HepG2 (cell line): Measurements from ENCODE around the gene RTN3. TPM values are rescaled to one million over a fixed set of nuclear protein-coding genes. Genes with fewer than 3 reads are reported as not detected.
A peak's percentile ranks its signal among the peaks of the same experiment; 100 is the strongest.

Experiments used
- BRCA1 ChIP-seq: sonication (generic); formaldehyde crosslinking; IDR thresholded peaks from 2 replicates; pipeline ENCODE4 v1.4.0; 2020; ENCODE audit warnings: missing genetic modification reagents
- FOXP1 ChIP-seq, 2 experiments: fragments of 450-650 bp in 1 of 2; IDR thresholded peaks; 2 replicates each; pipeline ENCODE4 v1.6.1; 2017 to 2018; ENCODE audit warnings: antibody characterized with exemption in 1 of 2
- HIVEP1 ChIP-seq: sonication (generic); formaldehyde crosslinking; IDR thresholded peaks from 2 replicates; pipeline ENCODE4 v1.4.0; 2020; ENCODE audit warnings: mild to moderate bottlenecking, missing genetic modification reagents
- KAT2B ChIP-seq: fragments of 150-350 bp; IDR thresholded peaks from 2 replicates; pipeline ENCODE4 v1.6.1; 2014; ENCODE audit warnings: low read depth, low read length, borderline replicate concordance
- KLF12 ChIP-seq: sonication (generic); formaldehyde crosslinking; IDR thresholded peaks from 2 replicates; pipeline ENCODE4 v1.4.0; 2020; ENCODE audit warnings: missing genetic modification reagents, borderline replicate concordance
- MEIS2 ChIP-seq: sonication (generic); formaldehyde crosslinking; IDR thresholded peaks from 2 replicates; pipeline ENCODE4 v1.9.0; 2021; ENCODE audit warnings: mild to moderate bottlenecking, missing genetic modification reagents
- NCOA5 ChIP-seq: sonication (generic); formaldehyde crosslinking; IDR thresholded peaks from 2 replicates; pipeline ENCODE4 v1.4.0; 2020; ENCODE audit warnings: missing genetic modification reagents
- NFIB ChIP-seq: sonication (generic); formaldehyde crosslinking; IDR thresholded peaks from 2 replicates; pipeline ENCODE4 v1.9.0; 2021; ENCODE audit warnings: missing genetic modification reagents, mild to moderate bottlenecking, borderline replicate concordance
- PITX1 ChIP-seq: sonication (generic); formaldehyde crosslinking; IDR thresholded peaks from 2 replicates; pipeline ENCODE4 v1.5.1; 2020; ENCODE audit warnings: mild to moderate bottlenecking, missing genetic modification reagents
- PREB ChIP-seq: sonication (generic); formaldehyde crosslinking; IDR thresholded peaks from 2 replicates; pipeline ENCODE4 v1.4.0; 2020; ENCODE audit warnings: missing genetic modification reagents
- SIX1 ChIP-seq: sonication (generic); formaldehyde crosslinking; IDR thresholded peaks from 2 replicates; pipeline ENCODE4 v1.4.0; 2020; ENCODE audit warnings: missing genetic modification reagents, borderline replicate concordance
- SNAPC5 ChIP-seq: sonication (generic); formaldehyde crosslinking; IDR thresholded peaks from 2 replicates; pipeline ENCODE4 v1.8.1; 2023; ENCODE audit warnings: mild to moderate bottlenecking, missing genetic modification reagents, borderline replicate concordance
- SP5 ChIP-seq: IDR thresholded peaks from 2 replicates; pipeline ENCODE4 v1.6.1; 2016; ENCODE audit warnings: low read depth, borderline replicate concordance
- TFDP1 ChIP-seq: IDR thresholded peaks from 2 replicates; pipeline ENCODE4 v1.6.1; 2016; ENCODE audit warnings: missing compliant biosample characterization, missing genetic modification reagents, borderline replicate concordance
- TOPORS ChIP-seq: sonication (generic); formaldehyde crosslinking; IDR thresholded peaks from 2 replicates; pipeline ENCODE4 v1.8.0; 2023; ENCODE audit warnings: mild to moderate bottlenecking, missing genetic modification reagents
- ZBTB1 ChIP-seq: sonication (generic); formaldehyde crosslinking; IDR thresholded peaks from 2 replicates; pipeline ENCODE4 v1.4.0; 2020; ENCODE audit warnings: missing genetic modification reagents, borderline replicate concordance
- ZBTB49 ChIP-seq: sonication (generic); formaldehyde crosslinking; IDR thresholded peaks from 2 replicates; pipeline ENCODE4 v1.4.0; 2020; ENCODE audit warnings: missing genetic modification reagents, borderline replicate concordance
- ZBTB7B ChIP-seq: sonication (generic); formaldehyde crosslinking; IDR thresholded peaks from 2 replicates; pipeline ENCODE4 v1.4.0; 2020; ENCODE audit warnings: missing genetic modification reagents
- ZC3H4 ChIP-seq: sonication (generic); formaldehyde crosslinking; IDR thresholded peaks from 2 replicates; pipeline ENCODE4 v1.4.0; 2020; ENCODE audit warnings: missing genetic modification reagents, borderline replicate concordance
- ZNF10 ChIP-seq: sonication (generic); formaldehyde crosslinking; IDR thresholded peaks from 2 replicates; pipeline ENCODE4 v1.4.0; 2020; ENCODE audit warnings: mild to moderate bottlenecking, low read depth, missing genetic modification reagents, borderline replicate concordance
- ZNF263 ChIP-seq: sonication (generic); formaldehyde crosslinking; IDR thresholded peaks from 2 replicates; pipeline ENCODE4 v1.4.0; 2020; ENCODE audit warnings: missing genetic modification reagents
- ZNF614 ChIP-seq: IDR thresholded peaks from 2 replicates; pipeline ENCODE4 v1.6.1; 2018; ENCODE audit warnings: missing biosample characterization, missing genetic modification reagents, inconsistent platforms, borderline replicate concordance
- ZNF660 ChIP-seq: sonication (generic); formaldehyde crosslinking; IDR thresholded peaks from 2 replicates; pipeline ENCODE4 v1.5.1; 2020; ENCODE audit warnings: mild to moderate bottlenecking, low read depth, missing genetic modification reagents, borderline replicate concordance
- ZNF768 ChIP-seq: sonication (generic); formaldehyde crosslinking; IDR thresholded peaks from 2 replicates; pipeline ENCODE4 v1.4.0; 2020; ENCODE audit warnings: missing genetic modification reagents
- ZNF788 ChIP-seq: sonication (generic); formaldehyde crosslinking; IDR thresholded peaks from 2 replicates; pipeline ENCODE4 v1.5.0; 2020; ENCODE audit warnings: mild to moderate bottlenecking, missing genetic modification reagents, borderline replicate concordance
- ZSCAN22 ChIP-seq: sonication (generic); formaldehyde crosslinking; IDR thresholded peaks from 2 replicates; pipeline ENCODE4 v1.4.0; 2020; ENCODE audit warnings: mild to moderate bottlenecking, missing genetic modification reagents
- polyA plus RNA-seq, 8 experiments: library from polyadenylated mRNA; depleted of rRNA in 3 of 8; stranded (reverse) in 7 of 8; unstranded in 1 of 8; fragments of >200 nt; fragmentation: Illumina TruSeq in 4 of 8; extraction: Trizol in 4 of 8; gene quantifications; 2 replicates each; pipeline versions ENCODE4 v1.2.1 to v1.2.3, GENCODE V29; 2011 to 2016; ENCODE audit warnings: low read depth in 4 of 8, missing spikeins in 1 of 8, mixed read lengths in 1 of 8; ENCODE audit not compliant: insufficient read depth in 1 of 8
- total RNA-seq, 5 experiments: library from RNA; depleted of rRNA; stranded (reverse); fragments of >200 nt; fragmentation: Illumina TruSeq; extraction: Trizol; gene quantifications; 2 replicates each; pipeline ENCODE4 v1.2.3, GENCODE V29; 2016; ENCODE audit warnings: low read depth in 1 of 5

The RTN3 gene
- total and polyA plus RNA-seq, 2 of the 13 experiments (the other 11 are each of a cell fraction or from before 2014, with no cell fraction given), result 32.2 to 41.1 TPM

GRCh38 chr11:63681321-63682065, at the start of gene RTN3 (continued):
- TF ChIP-seq ZBTB49 (CRISPR knock-in tag), result no peak
- TF ChIP-seq ZNF263, result no peak
- no peak for TF ChIP-seq NCOA5 (CRISPR knock-in tag)
- 0 out of 2 replicates have a peak, but pooled peaks have one; percentile 36 for TF ChIP-seq ZNF614 (CRISPR knock-in tag)
- TF ChIP-seq PITX1, result peak; percentile 36; the same call in 1 of the 2 replicates
- TF ChIP-seq HIVEP1 (CRISPR knock-in tag), result no peak; the same call in 1 of the 2 replicates
- peak; percentile 12; the same call in 1 of the 2 replicates for TF ChIP-seq KLF12 (CRISPR knock-in tag)
- TF ChIP-seq MEIS2, result no peak
- 0 out of 2 replicates have a peak, but pooled peaks have one; percentile 38 for TF ChIP-seq ZBTB1 (CRISPR knock-in tag)
- TF ChIP-seq ZC3H4 (CRISPR knock-in tag), result 0 out of 2 replicates have a peak, but pooled peaks have one; percentile 50
- TF ChIP-seq ZSCAN22, result no peak
- TF ChIP-seq TOPORS (CRISPR knock-in tag), result no peak
- TF ChIP-seq ZNF768 (CRISPR knock-in tag), result 0 out of 2 replicates have a peak, but pooled peaks have one; percentile 43
- no peak for TF ChIP-seq KAT2B
- peak; percentile 84; the same call in 1 of the 2 replicates for TF ChIP-seq TFDP1 (CRISPR knock-in tag)
- TF ChIP-seq NFIB (CRISPR knock-in tag), result no peak
- no peak for TF ChIP-seq FOXP1 (IDR thresholded peaks at IDR 0.05)
- 0 out of 2 replicates have a peak, but pooled peaks have one; percentile 11 for TF ChIP-seq FOXP1 (CRISPR knock-in tag; IDR thresholded peaks at IDR 0.05)
- peak; percentile 44; the same call in 1 of the 2 replicates for TF ChIP-seq ZNF660 (CRISPR knock-in tag)
- no peak for TF ChIP-seq SNAPC5 (CRISPR knock-in tag)
- TF ChIP-seq PREB (CRISPR knock-in tag), result no peak
- TF ChIP-seq SIX1 (CRISPR knock-in tag), result no peak
- peak; percentile 39; the same call in 1 of the 2 replicates for TF ChIP-seq ZBTB7B (CRISPR knock-in tag)
- no peak for TF ChIP-seq BRCA1 (CRISPR knock-in tag)
- TF ChIP-seq ZNF788 (CRISPR knock-in tag), result no peak
- TF ChIP-seq ZNF10 (CRISPR knock-in tag), result no peak
- TF ChIP-seq SP5 (CRISPR knock-in tag), result peak; percentile 44; the same call in 1 of the 2 replicates
